ENCODE results near the gene GGNBP2. TPM values are rescaled to one million over a fixed set of nuclear protein-coding genes. Genes with fewer than 3 reads are reported as not detected.

GGNBP2 gene
- total RNA-seq, 2 donors from 2014 or later, result 57.3 to 69.8 TPM

DNA sequence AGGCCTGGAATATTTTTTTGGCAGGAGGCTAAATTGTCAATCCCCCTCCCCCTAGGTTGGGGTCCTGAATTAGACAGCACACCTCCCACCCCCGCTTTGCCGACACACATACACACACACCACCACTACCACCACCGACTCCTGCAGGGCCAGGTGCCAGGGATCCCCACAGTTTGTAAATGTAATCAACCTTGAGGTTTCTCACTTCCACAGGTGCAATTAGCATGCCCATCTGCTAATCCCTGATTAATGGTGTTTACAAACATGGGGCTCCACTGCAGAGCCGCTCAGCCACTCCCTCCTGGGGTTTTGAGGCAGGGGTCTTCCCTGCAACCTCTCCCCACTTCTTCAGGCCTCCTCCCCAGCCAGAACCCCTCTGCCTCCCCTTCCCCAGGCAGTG, 68.4 kb downstream of the GGNBP2 start:
- H3K9me3 ChIP-seq, result no peaks in the 10 kb centered on the region
- DNase-seq (ENCODE audit: low spot score) (no peak), ATAC-seq (ENCODE audit: insufficient number of reproducible peaks, low FRiP score, low read depth) (no peak)
- H3K27me3 ChIP-seq (replicated peaks; ENCODE audit: insufficient read depth), result no peaks in the 10 kb centered on the region
- H3K4me1 ChIP-seq (ENCODE audit: control insufficient read depth in 1 of 2, low read depth in 2 of 2), result peaks cover 0 to 6% of the 10 kb centered on the region in 2 donors
- no peak overlapping the region for H3K27ac ChIP-seq
- TF ChIP-seq, protein P1, sequence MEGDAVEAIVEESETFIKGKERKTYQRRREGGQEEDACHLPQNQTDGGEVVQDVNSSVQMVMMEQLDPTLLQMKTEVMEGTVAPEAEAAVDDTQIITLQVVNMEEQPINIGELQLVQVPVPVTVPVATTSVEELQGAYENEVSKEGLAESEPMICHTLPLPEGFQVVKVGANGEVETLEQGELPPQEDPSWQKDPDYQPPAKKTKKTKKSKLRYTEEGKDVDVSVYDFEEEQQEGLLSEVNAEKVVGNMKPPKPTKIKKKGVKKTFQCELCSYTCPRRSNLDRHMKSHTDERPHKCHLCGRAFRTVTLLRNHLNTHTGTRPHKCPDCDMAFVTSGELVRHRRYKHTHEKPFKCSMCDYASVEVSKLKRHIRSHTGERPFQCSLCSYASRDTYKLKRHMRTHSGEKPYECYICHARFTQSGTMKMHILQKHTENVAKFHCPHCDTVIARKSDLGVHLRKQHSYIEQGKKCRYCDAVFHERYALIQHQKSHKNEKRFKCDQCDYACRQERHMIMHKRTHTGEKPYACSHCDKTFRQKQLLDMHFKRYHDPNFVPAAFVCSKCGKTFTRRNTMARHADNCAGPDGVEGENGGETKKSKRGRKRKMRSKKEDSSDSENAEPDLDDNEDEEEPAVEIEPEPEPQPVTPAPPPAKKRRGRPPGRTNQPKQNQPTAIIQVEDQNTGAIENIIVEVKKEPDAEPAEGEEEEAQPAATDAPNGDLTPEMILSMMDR (IDR thresholded peaks at IDR 0.05), result no peak
- no peak overlapping the region for H3K4me3 ChIP-seq
- no peaks in the 10 kb centered on the region for H3K36me3 ChIP-seq

DNA sequence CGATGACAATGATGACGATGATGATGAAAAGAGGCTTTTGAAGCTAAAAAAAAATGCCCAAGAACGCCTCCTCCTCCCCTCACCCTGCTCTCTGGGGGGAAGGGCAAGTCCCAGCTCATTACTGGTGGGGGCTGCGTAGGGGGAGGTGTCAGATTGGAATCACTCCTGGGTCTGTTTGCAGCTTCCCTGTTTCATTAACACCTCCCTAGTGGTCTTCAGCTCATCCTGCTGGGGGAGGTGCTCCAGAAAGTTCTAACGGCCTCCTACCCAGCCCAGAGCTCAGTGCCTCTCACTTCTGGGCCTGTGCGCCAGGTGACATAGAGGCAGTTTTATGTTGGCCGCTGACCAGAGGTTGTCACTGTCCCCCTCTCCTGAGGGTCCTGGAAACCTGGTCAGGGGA, 69.4 kb downstream of the GGNBP2 start:
- H3K9me3 ChIP-seq, result no peaks in the 10 kb centered on the region
- TF ChIP-seq, protein P1 (IDR thresholded peaks at IDR 0.05), result no peak
- peaks cover 0 to 1% of the 10 kb centered on the region in 2 donors for H3K4me1 ChIP-seq (ENCODE audit: control insufficient read depth in 1 of 2, low read depth in 2 of 2)
- DNase-seq (ENCODE audit: low spot score), result no peak
- no peak for ATAC-seq (ENCODE audit: insufficient number of reproducible peaks, low FRiP score, low read depth)
- no peaks in the 10 kb centered on the region for H3K27me3 ChIP-seq (replicated peaks; ENCODE audit: insufficient read depth)
- no peak overlapping the region for H3K27ac ChIP-seq
- H3K4me3 ChIP-seq, result no peak overlapping the region
- H3K36me3 ChIP-seq, result no peaks in the 10 kb centered on the region

DNA sequence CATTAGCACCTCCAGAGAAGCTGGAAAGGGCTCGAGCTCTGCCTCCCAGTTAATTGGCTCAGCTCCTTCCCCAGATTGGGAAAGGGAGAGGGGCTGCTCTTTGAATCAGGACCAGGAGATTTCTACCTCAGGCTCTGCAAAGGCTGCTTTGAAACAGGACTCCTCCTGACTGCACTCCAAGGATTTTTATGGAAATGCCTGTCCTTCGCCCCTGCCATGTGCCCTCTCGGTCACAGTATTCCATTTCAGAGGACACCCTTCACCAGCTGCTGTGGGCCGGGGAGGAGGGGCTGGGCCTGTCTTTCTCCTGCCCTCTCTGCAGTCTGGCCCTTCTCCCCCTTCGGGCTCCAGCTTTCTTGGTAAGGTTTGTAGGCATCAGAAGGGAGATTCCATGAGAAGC, 70.2 kb downstream of the GGNBP2 start:
- Histone ChIP-seq H3K4me3 (no peak overlapping the region), H3K4me1 (ENCODE audit: control insufficient read depth in 1 of 2, low read depth in 2 of 2) (no peaks in the 10 kb centered on the region), H3K36me3 (no peaks in the 10 kb centered on the region), H3K27ac (no peak overlapping the region), H3K9me3 (no peaks in the 10 kb centered on the region), H3K27me3 (replicated peaks; ENCODE audit: insufficient read depth) (no peaks in the 10 kb centered on the region)
- TF ChIP-seq, protein P1 (IDR thresholded peaks at IDR 0.05), result no peak
- DNase-seq (ENCODE audit: low spot score), result no peak
- no peak for ATAC-seq (ENCODE audit: insufficient number of reproducible peaks, low FRiP score, low read depth)

DNA sequence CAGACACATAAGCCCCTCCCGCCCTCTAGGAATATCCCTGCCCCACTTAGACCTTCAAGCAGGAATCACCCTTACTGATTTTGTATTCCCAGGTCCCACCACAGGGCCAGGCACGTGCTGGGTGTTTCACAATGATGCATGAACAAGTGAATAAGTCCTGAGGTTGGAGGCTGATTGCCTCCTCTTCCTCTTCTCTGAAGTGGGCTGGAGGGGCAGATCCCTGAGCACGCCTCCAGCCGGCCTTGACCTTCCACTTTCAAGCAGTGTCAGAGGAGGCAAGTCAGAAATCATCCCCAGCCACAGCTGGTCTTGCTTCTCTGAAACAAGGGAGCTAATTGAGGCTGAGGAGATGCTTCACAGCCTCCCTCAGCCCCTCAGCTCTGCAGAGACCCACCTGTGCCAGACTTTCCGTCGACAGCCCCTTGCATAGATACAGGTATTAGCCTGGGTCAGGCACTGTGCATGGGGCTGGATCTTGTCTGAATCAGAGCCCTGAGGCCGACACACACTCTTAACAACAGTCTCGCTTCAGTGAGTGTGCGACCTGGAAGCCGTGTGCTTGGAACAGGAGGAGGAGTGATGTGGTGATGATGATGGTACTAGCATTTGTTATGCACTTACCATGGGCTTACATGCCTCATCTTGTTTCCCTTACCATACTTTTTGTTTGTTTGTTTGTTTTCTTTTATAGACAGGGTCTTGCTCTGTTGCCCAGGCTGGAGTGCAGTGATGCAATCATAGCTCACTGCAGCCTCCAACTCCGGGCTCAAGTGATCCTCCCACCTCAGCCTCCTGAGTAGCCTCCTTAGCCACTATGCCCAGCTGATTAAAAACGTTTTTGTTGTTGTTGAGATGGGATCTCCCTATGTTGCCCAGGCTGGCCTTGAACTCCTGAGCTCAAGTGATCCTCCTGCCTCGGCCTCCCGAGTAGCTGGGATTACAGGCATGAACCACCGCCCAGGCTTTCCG, 71.6 kb downstream of the GGNBP2 start:
- no peaks in the 10 kb centered on the region for H3K9me3 ChIP-seq
- no peak overlapping the region for H3K4me3 ChIP-seq
- ATAC-seq (ENCODE audit: insufficient number of reproducible peaks, low FRiP score, low read depth) (no peak), DNase-seq (ENCODE audit: low spot score) (no peak)
- H3K27ac ChIP-seq, result no peak overlapping the region
- no peaks in the 10 kb centered on the region for H3K36me3 ChIP-seq
- no peaks in the 10 kb centered on the region for H3K4me1 ChIP-seq (ENCODE audit: control insufficient read depth in 1 of 2, low read depth in 2 of 2)
- H3K27me3 ChIP-seq (replicated peaks; ENCODE audit: insufficient read depth), result no peaks in the 10 kb centered on the region
- TF ChIP-seq, protein P1 (IDR thresholded peaks at IDR 0.05), result no peak

DNA sequence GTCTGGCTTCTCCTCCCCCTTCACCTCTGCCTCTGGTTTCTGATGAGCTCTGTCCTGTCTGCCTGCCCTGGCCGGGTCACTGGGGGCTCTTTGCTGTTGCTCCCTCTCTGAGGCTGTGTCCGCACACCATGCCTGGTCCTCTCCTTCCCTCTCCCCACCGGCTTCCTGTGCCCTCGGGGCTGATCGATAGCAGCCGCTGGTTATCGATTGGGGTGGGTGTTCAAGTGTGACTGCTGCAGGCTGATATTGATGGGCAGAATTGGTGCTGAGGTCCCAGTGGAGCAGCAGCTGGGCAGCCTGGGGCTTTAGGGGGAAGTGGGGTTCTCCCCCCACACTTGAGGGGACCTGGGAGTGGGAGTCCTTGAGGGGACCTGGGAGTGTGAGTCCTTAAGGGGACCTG, 73.1 kb downstream of the GGNBP2 start:
- no peaks in the 10 kb centered on the region for H3K36me3 ChIP-seq
- ATAC-seq (ENCODE audit: insufficient number of reproducible peaks, low FRiP score, low read depth) (no peak), DNase-seq (ENCODE audit: low spot score) (no peak)
- H3K27ac ChIP-seq, result no peak overlapping the region
- H3K4me3 ChIP-seq, result no peak overlapping the region
- H3K9me3 ChIP-seq, result no peaks in the 10 kb centered on the region
- no peaks in the 10 kb centered on the region for H3K4me1 ChIP-seq (ENCODE audit: control insufficient read depth in 1 of 2, low read depth in 2 of 2)
- H3K27me3 ChIP-seq (replicated peaks; ENCODE audit: insufficient read depth), result no peaks in the 10 kb centered on the region
- TF ChIP-seq, protein P1 (IDR thresholded peaks at IDR 0.05), result no peak

Data from thoracic aorta (tissue), 2 donors.